HG03139 (cell line): ENCODE data around the gene COBL.

Experiments
- ATAC-seq: cut with Tn5 transposase; IDR thresholded peaks from one replicate; pipeline ENCODE4 v1.9.1; 2021; ENCODE audit not compliant: unreplicated experiment

The COBL gene

DNA sequence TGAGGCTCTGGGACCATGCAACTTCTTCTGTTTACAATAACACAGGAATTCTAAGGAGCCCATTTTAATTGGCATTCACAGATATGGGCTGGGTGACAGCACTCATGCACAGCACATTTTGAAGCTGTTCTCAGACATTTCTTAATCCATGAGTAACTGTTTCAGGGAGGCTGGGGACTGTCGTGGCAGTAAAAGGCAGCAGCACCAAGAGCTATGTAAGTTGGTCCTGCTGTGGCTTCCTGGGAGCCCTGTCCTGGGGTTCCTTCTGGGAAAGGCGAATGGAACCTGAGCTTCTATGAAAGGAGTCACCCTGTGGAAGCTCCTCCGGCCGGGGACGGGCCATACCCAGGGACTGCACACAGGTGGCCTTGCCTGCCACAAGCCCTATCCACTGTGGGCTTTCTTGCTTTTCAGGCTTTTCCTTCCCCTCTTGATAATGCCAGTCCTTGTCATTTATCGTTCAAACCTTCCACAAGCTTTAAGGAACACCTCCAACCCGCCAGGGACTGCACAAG is 40.5 kb downstream of the COBL start:
- ATAC-seq: no peak

DNA sequence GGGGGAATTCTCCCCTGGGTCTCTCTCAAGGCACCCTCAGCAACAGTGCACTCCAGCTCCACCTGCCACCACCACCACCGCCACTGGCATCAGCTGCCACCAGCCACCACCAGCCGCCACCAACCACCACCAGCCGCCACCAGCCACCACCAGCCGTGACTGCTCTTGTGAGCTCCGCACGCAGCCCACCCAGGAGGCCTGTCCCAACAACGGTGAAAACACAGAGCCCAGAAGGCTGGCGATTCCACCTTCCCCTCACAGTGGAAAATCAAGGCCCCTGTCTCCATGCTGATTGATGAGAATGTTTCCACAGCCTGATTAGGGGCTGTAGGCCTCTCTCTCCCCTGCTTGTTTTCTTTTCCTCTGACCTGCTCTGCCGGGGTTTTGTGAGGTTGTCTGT is 41.1 kb downstream of the COBL start:
- ATAC-seq: no peak

DNA sequence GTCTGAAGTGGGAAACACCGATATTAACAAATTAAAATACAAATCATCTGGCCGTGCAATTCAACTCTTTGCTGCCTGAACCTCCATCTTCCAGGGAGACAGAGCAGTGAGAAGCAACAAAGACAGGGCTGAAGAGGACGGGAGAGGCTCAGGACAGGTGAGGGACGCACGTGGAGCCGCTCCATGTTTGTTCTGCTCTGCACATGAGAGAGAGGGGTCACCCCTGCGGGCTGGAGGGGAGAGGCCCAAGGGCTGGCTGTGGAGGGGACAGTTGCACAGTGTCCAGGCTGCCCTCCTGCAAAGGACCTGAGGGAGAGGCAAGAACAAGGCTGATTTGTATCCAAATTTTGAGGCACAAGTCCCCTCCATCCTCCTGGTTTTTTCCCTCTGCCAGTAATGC is 41.7 kb downstream of the COBL start:
- ATAC-seq: no peak

DNA sequence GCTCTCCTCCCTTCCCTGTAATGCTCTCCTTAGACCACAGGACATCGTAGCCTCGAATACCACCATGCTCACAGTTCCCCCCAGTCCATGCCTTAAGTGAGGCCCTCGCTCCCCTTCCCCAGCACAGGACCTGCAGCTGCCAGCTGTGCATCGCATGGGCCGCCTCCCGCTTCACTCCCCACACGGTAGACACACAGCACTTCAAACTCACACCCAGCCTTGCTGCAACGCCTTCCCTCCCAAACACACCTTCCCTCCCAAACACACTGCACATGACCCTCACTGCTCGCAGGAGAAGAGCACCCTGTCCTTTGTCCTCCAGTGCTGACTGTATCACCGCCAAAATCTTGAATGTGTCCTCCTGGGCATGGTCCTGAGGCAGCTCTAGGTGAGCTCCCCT is 42.6 kb downstream of the COBL start:
- ATAC-seq: no peak

DNA sequence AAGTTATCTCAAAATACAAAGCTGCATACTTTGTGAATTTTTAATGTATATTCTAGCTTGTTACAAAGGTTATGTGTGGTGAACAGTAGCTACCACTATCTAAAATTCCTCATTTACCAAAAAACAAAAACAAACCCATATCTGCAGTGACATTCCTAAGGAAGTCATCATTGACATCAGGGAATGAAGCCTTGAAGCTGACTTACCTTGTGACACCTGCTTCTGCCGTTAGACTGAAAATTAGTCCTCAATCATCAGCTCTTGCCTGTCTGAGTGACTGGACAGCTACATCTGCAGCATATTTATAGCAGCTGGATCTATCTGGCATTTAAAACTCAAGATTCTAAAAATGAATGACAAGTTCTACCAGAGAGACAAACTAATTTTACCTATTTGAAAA is 43.2 kb downstream of the COBL start:
- ATAC-seq: no peak

DNA sequence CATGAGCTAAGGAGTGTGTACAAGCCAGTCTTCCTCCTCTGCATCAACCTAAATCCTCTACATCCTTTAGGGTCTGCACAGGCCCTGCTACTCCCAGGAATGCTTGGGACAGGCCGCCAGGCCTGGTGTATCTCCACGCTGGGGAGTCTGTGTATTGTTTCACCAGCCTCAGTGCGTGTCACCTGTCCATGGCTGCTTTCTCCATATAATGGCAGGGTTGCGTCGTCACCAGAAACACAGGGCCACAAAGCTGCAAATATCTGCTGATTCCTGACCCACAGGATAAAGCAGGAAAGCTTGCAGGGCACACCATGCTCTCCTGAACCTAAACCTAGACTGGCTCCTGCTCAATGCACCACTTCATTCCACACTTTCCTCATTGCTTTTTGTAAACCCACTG is 45.6 kb downstream of the COBL start:
- ATAC-seq: no peak

DNA sequence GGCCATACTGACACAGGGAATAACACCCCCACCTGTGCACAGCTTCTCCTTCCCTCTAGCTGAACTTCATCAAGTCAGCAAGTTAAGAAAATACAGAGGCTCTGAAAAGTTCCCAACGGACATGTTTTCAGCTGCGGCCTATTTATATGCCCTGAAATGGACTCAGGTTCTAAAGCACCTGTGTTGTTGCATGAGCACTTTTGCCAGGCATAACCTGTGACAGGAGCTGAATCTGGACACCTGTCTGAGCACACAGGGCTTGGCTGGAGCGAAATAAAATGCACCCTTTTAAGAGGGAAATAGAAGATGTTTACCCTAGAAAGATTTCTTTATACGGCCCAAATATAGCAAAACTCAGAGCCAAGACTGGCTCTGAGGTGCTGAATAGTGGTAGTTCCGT is 46.7 kb downstream of the COBL start:
- ATAC-seq: no peak

DNA sequence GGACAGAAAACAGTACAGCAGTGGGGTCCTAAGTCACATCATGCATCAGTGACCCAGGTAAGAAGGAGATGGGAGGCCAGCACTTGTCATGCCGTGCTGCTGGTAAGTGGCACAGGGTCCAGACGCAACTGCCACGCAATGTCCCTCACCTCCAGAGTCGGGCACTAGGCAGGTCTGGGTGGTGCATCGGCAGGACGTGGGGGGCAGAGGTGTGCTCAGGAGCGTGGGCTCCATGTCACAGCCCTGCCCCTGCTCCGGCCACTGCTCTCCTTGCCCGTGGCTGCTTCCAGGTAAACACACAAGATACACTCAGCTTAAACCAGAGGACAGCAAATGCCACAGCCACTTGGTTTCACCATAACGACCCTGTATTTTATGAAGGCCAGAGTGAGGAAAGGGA is 47.3 kb downstream of the COBL start:
- ATAC-seq: no peak

DNA sequence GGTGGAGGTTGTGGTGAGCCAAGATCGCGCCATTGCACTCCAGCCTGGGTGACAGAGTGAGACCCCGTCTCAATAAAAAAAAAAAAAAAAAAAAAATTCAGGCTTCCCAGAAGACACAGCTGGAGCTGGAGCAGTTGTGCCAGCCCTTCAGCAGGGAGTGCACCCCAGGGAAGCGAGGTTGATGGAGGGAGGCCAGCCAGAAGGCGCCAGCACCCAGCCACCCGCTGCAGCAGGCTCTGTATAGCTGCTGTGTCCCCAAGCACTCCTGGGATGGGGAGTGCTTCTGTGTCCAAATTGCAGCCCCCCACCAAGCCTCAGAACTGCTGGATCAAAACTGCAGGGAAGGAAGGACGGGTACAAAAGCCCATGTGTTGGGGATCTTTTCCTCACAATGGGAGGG is 47.8 kb downstream of the COBL start:
- ATAC-seq: no peak

DNA sequence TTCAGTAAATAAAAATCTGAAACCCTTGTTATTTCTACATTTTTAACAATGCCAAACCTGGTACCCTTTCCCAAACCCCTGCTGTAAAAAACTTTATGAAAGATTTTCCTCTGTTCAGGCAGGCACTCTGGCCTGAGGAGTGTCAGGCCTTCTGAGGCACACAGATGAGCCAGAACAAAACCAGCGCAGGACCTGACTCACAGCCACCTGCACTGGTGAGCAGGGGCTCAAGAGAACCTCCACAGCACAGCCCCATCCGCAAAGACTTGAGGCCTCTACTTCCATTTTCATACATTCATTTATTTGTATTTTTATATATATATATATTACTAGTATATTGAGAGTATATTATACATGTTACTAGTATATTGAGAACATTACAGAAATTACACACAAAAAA is 49.4 kb downstream of the COBL start:
- ATAC-seq: no peak

DNA sequence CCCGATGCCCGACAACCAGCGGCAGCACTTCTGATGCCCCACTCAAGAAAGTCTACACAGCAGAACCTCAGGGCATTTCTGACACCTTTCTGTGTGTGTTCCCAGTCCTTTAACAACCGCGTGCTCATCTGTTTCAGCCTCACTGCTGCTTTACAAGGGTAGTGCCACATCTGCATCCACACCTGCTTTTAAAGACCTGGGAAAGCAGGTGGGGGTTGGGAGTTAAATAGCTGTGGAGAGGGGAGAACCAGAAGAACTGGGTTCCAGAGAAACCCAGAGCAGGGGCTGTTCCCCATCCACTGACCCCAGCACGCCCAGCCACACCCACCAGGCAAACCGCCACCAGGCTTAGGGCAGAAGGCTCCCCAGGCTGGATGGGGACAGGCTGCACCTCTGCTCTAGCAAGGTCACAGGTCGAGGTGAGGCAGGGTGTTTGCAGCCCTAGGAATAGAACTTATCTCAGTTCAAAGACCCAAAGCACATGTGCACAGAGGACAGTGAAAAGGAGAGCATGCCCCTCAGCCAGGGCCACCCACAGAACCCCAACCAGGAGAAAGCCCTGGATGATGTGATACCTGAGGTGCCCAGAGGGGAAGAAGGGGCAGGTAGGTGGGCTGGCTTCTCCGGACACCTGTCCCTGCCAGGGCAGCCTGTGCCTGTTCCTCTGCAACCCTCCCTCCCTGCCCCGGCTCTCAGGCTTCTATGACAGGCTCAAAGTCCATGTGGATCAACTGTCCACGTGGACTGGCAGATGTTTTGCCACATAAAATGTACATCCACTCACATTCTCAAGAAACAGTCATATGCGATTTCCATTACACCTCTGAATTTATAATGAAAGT is 51.3 kb downstream of the COBL start:
- ATAC-seq: no peak

DNA sequence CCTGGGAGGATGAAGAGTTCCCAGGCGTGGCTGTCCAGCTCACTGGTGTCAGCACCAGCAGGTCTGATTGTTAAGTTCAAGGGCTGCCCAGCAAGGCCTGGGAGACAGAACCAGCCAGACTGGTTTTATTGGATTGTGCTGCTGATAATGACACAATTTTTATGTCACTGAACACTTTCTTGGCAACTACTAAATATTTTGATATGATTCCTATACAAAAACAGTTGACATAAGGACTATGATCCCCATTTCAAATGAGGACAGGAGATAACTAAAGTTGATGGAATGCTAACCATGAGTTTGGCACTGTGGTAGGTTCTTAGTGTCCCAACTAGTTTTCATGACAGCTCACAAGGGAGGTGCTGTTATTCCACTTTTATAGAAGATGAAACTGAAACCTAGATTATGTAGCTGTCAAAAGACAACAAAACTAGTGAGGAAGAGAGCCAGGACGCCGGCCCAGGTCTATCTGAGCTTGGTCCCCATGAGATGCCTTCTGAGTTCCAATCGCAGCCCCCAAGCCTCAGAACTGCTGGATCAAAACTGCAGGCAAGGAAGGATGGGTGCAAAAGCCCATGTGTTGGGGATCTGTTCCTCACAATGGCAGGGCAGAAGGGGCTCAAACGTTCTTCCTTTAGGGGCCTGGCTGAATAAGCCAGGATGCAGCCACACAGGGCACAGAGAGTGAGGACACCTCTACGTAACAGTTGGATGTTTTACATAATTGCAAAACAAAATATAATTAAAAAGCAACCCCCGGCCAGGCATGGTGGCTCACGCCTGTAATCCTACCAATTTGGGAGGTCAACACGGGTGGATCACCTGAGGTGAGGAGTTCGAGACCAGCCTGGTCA is 52.8 kb downstream of the COBL start:
- no peak for ATAC-seq

DNA sequence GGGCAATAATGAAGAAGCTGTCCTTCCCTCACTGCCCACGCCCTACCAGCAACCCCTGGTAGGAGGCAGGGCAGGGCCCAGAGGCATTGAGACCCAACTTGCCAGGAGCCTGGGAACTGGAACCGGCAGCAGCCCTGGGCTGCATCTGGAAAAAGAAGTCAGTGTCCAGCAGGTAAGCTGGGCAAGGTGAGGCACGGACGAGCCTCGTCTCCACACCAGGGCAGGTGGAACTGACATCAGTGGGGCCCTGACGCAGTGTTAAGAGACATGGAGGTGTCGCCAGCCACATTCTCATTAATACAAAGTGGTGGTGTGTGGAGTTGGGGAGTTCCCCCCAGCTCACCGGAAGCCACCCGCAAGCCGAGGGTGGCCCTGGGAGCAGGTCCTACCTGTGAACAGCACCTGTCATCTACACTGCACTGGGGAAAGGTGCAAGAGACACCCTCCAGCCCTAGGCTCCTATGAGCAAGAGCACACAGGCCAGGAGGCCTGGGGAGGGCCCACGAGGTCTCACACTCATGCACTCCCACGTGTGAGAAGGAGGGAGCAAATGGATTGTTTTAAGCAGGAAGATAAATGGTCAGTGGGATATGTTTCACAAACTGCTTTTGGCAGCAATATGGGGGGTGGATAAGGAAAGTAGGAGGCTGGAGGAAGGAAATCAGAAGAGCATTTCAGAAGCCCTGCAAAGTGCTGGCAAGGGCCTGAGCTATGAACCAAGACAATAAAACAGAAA is 53.6 kb downstream of the COBL start:
- no peak for ATAC-seq

DNA sequence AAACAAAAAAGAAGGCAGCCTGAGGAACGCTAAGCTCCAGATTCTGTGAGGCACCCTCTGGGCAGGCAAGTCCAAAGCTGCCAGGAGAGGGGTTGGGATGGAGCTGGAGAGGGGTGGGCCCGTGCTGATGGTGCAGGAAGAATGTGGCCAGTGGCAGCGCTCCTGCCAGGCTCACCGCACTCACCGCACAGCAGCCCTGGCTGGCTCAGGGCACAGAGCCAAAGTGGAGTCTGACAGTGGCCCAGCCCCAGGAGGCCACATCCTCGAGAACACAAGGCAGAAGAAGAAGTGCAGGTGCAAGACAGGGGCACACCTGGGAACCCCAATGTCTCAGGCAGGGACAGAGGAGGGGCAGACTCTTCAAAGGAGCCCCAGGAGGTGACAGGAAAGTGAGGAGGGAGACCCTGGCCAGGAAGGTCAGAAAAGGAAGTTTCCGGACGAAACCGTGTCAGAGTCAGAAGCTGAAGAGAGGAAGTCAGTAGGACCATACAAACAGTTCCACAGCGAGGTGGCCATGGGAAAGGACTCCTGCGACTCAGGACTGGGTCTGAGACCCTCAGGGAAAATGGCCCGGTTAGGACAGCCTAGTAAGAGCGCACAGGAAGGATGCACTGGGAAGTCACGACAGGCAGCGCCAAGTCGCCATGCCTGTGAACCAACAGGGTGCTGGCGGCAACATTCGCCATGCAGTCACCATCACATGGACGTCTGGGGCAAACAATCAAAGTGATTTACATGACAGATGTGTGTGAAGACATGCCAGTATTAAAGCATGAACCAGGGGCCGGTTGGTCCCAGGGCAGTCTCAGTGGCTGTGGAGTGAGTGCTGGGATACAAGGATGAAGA is 54.4 kb downstream of the COBL start:
- ATAC-seq: no peak

DNA sequence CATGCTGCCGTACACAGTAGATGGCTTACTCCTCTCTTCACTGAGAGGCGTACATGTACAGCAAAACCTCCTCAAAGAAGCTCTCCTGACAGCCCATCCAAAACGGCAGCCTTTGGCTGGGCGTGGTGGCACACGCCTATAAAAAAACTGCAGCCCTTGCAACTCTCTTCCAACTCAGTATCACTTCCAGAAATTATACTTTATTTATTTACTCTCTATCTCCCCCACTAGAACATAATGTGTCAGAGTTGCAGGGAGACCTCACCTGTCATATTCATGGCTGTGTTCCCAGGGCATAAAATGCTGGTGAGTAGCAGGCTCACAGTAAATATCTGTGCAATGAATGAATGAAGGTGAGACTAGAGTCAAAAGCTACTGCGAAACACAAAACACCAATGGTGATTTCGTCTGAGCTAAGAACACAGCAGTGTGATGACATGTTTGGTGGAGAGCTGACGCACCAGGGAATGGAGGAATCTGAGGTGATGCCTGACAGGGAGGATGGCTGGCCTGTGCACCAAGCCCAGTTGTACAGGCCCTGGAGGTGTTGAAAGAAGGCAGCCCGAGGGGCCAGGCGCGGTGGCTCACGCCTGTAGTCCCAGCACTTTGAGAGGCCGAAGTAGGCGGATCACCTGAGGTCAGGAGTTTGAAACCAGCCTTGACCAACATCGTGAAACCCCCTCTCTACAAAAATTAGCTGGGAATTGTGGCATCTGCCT is 55.3 kb downstream of the COBL start:
- no peak for ATAC-seq

DNA sequence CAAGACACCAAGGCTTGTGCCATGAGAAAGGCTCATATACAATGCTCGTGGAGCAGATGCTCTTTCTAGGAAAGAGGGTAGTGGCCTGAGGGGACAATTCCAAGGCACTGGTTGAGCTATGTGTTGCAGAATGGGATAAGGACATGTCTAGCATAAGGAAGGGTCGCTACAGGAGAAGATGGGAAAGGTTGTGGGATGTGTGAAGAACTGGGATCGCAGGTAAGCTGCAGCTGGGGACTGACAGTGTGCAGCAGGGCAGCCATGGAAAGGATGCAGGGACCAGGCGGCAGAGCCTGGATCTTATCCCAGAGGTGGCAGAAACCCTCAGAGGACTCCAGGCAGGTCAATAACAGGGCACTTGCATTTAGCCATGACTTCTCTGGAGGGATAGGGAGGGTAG is 56.1 kb downstream of the COBL start:
- ATAC-seq: no peak

DNA sequence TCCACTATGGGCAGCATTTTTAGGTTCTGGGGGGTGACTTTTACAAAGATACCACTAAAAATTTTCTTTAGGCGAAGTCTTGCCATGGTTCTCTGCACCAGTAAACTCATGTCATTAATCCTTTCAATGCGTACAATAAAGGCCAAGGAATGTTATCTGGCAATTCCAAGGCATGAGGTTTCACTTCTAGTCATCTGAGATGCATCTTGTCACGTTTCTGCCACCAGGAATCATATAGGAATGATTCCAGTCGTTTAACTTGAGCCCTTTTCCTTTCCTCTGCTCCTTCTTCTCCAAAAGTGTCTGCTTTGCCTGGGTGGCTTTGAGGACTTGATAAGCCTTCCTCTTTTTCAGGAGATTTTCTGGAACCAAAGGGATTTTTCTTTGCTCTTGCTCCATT is 56.8 kb downstream of the COBL start:
- no peak for ATAC-seq

DNA sequence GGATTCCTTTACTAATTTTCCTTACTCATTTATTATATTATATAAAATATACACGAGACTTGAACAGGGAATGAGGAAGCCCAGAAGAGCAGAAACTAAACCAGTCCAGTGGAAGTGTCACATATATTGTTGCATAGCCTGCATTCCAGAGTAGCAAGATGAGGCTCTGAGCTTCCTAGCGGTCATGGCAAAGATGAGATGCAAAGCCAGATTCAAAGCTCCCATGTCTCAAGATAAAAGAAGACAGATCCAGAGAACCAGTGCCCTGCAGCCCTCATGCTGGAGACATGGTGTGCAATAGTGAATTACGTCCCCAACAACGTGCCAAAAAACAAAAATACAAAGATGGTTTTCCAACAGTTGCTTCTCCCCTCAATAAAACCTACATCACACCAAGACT is 59.7 kb downstream of the COBL start:
- no peak for ATAC-seq

DNA sequence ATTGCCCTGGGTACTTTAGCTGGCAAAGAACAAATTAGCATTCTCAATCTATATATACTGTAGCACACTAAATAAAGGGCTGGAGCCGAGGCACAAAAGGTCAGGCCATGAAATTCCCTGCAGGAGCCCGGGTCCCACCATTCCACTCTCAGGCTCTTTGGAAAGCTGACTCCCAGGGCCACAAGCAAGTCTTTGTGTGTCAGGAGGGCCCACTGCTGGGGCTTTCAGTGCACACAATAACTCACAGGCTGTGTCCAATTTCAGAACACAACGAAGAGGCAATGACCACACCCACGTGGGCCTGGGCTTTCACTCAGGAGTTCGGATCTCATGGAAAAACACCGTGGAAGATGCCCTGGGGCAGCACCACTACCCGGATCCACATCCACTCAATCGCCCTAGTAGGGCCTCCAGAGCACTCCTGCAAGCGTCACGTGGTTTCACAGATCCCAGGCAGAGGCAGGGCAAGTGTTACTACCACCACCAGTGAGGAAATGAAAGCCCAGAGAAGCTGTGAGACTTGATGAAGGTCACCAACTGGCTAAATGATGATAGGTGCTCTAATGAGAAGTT is 60.3 kb downstream of the COBL start:
- ATAC-seq: no peak
